SK-N-DZ (cell line): ENCODE measurements around the gene TPBGL.

Experiments
- DNase-seq: peaks from one replicate; pipeline ENCODE4 v3.0.0-alpha.2; 2015; ENCODE audit warnings: low spot score

Gene TPBGL

DNA sequence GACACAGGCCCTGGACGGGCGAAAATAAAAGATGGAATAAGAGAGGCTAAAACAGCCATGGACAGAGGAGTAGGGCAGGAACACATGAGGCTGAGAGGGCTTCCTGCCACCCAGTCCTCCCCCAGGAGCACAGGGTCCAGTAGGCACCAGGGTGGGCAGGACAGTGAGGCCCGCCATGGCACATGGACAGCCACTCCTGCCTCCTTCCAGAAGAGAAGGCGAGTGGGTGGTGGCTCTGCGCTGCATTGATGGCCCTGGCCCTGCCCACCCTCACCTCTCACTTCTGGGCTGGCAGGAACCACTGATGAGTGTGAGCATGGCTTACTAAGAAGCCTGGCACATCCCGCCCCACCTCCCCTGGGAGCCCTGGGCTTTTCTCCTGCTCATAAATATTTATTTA lies 51.2 kb downstream of the TPBGL start:
- no peak for DNase-seq

DNA sequence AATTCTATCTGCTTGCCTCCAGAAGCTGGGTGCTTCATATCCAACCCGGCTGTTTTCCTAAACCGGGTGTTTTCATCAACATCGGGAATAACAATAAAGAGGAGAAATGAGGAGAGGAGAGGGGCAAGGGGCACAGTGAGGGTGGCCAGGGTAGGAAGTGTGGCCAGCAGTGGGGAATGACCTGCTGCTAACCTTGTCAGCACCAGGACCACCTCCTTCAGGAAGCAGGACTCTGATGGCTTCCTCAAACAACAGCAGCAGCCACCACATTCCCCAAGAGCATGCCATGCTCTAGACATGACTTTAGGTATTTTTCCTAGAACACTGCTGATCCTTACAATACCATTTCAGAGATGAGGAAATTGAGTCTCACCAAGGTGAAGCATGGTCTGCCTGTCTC lies 52.4 kb downstream of the TPBGL start:
- no peak for DNase-seq
